Lower leg skin (tissue), 3 donors: ENCODE measurements around the gene FAM200B.

ENCODE experiments used
- POLR2A ChIP-seq, 2 donors: fragments of 450-650 bp; IDR thresholded peaks; one replicate each; pipeline ENCODE4 v1.6.1; 2016 to 2017; ENCODE audit warnings: antibody characterized with exemption in 2 of 2, mild to moderate bottlenecking in 1 of 2, moderate library complexity in 1 of 2
- TF ChIP-seq, protein P1 (sequence below), 3 donors: fragments of 450-650 bp; IDR thresholded peaks; one replicate each; pipeline ENCODE4 v1.5.1; 2016; ENCODE audit warnings: antibody characterized with exemption in 3 of 3, mild to moderate bottlenecking in 3 of 3, moderate library complexity in 2 of 3

DNA sequence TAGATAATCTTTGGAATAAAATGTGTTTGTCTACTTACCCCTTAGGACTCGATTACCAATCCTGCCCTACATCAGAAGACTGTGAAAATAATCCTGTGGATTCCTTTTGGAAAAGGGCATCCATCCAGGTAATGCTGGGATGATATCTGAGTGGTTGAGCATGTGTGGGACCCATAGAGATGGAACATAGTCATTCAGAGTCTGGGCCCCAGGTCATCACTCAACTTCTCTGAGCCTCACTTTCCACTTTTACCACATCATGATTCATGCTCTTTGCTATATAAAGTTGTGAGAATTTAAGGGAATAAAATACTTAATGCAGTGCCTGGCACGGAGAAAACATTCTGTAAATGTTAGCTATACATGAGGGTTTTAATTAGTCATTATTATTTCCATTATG, 30.1 kb downstream of the FAM200B start:
- TF ChIP-seq, protein P1, sequence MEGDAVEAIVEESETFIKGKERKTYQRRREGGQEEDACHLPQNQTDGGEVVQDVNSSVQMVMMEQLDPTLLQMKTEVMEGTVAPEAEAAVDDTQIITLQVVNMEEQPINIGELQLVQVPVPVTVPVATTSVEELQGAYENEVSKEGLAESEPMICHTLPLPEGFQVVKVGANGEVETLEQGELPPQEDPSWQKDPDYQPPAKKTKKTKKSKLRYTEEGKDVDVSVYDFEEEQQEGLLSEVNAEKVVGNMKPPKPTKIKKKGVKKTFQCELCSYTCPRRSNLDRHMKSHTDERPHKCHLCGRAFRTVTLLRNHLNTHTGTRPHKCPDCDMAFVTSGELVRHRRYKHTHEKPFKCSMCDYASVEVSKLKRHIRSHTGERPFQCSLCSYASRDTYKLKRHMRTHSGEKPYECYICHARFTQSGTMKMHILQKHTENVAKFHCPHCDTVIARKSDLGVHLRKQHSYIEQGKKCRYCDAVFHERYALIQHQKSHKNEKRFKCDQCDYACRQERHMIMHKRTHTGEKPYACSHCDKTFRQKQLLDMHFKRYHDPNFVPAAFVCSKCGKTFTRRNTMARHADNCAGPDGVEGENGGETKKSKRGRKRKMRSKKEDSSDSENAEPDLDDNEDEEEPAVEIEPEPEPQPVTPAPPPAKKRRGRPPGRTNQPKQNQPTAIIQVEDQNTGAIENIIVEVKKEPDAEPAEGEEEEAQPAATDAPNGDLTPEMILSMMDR (IDR thresholded peaks at IDR 0.05), result no peak
- no peak for TF ChIP-seq POLR2A (IDR thresholded peaks at IDR 0.05)
